ENCODE results near the gene BPIFA3. TPM values are rescaled to one million over a fixed set of nuclear protein-coding genes. Genes with fewer than 3 reads are reported as not detected.
A peak's percentile ranks its signal among the peaks of the same experiment; 100 is the strongest.

BPIFA3 gene
- total RNA-seq, 1 experiment from 2014 or later = not detected

DNA sequence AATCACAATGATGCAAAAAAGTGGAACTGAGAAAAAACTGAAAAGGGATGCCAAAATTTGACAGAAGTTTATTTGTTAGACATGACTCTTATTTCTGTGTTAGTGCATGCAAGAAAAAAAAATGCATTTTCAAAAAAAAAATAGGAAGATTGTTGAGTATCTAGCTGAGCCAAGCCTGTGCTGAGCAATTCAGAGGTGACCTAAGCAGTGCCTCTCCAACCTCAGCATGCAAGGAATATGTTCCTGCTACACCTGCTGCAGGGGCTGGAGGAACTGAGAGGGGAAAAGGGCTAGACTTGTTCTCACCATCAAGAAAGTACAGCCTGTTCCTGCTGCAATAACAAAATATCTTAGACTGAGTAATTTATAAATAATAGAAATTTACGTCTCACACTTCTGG, 25.2 kb upstream of the BPIFA3 start:
- no peak overlapping the region for H3K4me3 ChIP-seq
- H3K9me3 ChIP-seq (replicated peaks) = no peaks in the 10 kb centered on the region
- H3K27ac ChIP-seq = no peak overlapping the region
- no peaks in the 10 kb centered on the region for H3K4me1 ChIP-seq
- DNase-seq = no peak
- no peaks in the 10 kb centered on the region for H3K36me3 ChIP-seq
- peaks cover 9% of the 10 kb centered on the region for H3K27me3 ChIP-seq

DNA sequence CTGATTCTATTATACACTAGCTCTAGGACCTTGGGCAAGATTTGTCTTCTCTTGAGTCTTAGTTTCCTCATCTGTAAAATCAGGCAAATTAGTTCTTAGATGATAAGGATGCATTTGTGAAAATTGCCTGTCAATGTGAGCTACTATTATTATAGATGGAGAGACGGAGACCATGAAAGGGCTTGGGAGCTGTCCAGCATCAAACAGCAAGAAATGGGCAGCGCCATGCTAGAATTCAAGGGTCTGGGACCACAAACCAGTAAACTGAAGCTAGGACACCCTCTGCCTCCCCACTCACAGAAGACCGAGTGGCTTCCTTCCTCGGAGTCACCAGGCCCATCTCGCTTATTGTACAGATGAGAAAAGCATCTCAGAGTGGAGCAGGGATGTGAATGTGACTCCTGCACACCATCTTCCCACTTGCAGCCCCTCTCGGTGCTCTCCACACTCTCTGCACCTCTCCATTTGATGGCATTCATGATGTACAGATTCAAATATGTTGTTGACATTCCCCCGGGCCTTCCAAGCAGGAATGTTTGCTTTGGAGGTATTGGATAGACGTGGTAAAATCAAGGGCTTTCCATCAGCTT, 24.1 kb upstream of the BPIFA3 start:
- H3K4me3 ChIP-seq = no peak overlapping the region
- no peaks in the 10 kb centered on the region for H3K4me1 ChIP-seq
- no peak overlapping the region for H3K27ac ChIP-seq
- peaks cover 6% of the 10 kb centered on the region for H3K27me3 ChIP-seq
- DNase-seq = peak in 1 of 2 experiments; percentile 22
- no peaks in the 10 kb centered on the region for H3K9me3 ChIP-seq (replicated peaks)
- no peaks in the 10 kb centered on the region for H3K36me3 ChIP-seq

DNA sequence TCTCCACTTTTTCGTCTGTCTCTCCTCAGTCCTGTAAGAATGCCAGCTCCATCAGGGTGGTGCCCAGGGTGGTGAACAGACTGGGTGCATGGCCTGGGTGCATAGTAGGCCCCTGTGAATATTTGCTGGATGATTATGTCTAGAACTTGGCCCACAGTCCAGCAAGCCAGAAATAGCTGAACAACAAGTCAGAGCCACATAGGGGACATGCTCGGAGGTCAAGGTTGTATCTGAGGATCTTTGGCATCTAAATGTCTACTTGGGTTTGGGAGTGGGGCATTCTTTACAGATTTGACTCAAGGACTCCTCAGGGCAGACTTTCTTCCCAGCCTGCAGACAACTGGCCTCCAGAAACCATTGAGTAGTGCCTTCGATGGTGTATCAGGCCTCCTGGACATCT, 18.1 kb upstream of the BPIFA3 start:
- Histone ChIP-seq H3K4me3 (no peak overlapping the region), H3K4me1 (no peaks in the 10 kb centered on the region), H3K36me3 (no peaks in the 10 kb centered on the region), H3K27me3 (peaks cover 34% of the 10 kb centered on the region), H3K9me3 (replicated peaks) (no peaks in the 10 kb centered on the region), H3K27ac (no peak overlapping the region)
- no peak for DNase-seq

DNA sequence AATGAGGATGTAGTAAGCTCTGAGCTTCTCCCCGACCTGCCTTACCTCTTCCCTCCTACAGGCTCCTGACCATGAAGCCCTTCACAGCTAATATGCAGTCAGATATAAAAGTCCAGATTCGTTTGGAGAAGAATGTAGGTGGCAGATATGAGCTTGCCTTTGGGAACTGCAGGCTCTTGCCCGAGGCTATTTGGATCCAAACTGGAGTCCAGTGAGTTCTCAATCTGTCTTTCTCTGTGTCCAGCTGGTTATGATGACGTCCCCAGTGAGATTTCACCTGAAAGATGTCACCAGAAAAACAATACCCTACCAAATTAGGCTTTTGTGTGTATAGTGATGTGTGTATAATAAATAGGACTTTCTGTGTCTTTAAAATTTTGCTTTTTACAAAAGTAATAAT, 14.7 kb upstream of the BPIFA3 start:
- no peak for DNase-seq
- peaks cover 35% of the 10 kb centered on the region for H3K27me3 ChIP-seq
- H3K4me1 ChIP-seq = no peaks in the 10 kb centered on the region
- H3K27ac ChIP-seq = no peak overlapping the region
- H3K9me3 ChIP-seq (replicated peaks) = no peaks in the 10 kb centered on the region
- H3K36me3 ChIP-seq = no peaks in the 10 kb centered on the region
- no peak overlapping the region for H3K4me3 ChIP-seq

DNA sequence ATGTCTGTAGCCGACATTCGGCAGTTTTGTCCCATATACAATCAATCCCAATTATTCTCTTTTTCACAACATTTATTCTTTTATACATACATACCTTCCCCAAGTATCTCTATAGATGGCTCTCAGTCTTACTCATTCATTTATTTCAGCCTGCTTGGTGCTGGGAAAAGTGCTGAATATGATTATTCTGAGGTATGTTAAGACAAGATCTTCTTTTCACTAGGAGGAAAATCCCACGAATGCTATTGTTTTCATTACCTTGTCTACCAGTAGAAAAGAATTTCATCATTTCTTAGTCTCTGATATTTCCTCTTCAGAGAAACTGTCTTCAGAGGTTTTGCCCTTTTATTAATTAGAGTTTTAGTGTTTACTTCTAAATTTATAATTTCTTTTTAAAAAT, 13.7 kb upstream of the BPIFA3 start:
- Histone ChIP-seq H3K27me3 (peaks cover 35% of the 10 kb centered on the region), H3K4me1 (no peaks in the 10 kb centered on the region), H3K9me3 (replicated peaks) (no peaks in the 10 kb centered on the region), H3K27ac (no peak overlapping the region), H3K4me3 (no peak overlapping the region), H3K36me3 (no peaks in the 10 kb centered on the region)
- DNase-seq = no peak

DNA sequence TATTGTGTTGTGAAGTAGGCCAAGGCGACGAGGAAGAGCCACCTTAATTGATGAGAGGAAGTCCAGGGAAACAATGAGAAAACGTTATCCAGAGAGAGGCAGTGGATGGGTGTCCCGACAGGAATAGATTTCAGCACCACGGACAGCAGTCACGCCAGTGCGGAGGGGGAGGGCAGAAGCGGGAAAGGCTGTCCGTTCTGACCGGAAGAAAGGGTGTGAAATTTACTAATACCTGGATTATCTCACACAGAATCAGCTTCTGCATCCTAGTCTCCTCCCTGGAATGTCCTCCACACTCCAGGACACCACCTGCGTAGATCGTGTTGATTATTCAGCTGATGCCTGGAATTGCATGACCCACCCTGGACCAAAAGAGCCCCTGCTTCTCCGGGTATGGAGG, 7.4 kb upstream of the BPIFA3 start:
- Histone ChIP-seq H3K27me3 (peaks cover 2% of the 10 kb centered on the region; the same call in 1 of the 2 replicates), H3K27ac (no peak overlapping the region), H3K4me1 (no peaks in the 10 kb centered on the region), H3K36me3 (no peaks in the 10 kb centered on the region), H3K4me3 (no peak overlapping the region), H3K9me3 (replicated peaks) (no peaks in the 10 kb centered on the region)
- peak; percentile 88 to 92 for DNase-seq

DNA sequence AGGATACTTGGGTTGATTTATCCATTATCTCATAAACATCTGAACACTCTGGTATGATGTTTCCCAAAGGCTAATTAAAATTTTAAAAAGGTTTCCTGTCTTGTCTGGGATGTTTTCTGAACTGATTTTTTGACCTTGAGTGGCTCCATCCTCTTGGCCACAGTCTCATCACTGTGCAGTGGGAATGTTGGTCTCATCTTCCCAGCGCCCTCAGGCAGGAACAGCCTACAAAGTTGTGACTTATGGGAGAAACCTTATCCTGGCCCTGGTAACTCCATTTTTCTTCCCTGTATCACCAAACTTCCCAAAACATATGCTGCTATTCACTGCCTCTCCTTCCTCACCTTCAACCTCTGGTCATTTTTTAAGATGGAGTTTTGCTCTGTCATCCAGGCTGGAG, 6.8 kb upstream of the BPIFA3 start:
- H3K9me3 ChIP-seq (replicated peaks) = no peaks in the 10 kb centered on the region
- no peak overlapping the region for H3K4me3 ChIP-seq
- no peaks in the 10 kb centered on the region for H3K4me1 ChIP-seq
- H3K27me3 ChIP-seq = peaks cover 2% of the 10 kb centered on the region; the same call in 1 of the 2 replicates
- H3K36me3 ChIP-seq = no peaks in the 10 kb centered on the region
- H3K27ac ChIP-seq = no peak overlapping the region
- no peak for DNase-seq

DNA sequence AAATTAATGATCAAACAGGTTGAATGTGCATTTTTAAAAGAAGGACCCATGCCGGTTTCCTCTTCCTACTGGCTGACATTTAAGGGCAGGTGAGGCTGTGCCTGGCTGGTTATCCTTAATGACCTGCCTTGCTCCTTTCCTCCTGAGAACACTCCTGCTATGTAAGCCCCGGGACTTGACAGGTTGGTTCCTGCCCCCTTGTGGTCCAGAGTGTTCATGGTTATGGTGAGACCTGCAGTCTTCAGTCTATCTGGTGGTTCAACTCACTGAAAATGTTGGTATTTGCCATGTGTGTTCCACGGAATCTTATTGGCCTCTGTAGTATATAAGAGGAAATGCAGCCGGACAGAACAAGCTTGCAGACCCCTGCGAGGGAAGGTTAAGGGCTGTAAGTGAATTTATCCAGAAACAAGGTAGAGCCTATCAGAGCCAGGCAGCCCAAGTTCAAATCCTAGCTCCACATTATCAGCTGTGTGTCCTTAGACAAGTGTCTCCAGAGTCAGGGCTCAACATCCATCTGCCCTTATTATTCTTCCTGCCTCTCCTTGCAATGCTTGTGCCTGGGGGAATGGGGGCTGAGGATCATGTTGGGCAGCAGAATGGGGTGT, 5.2 kb upstream of the BPIFA3 start:
- Histone ChIP-seq H3K27ac (no peak overlapping the region), H3K4me3 (no peak overlapping the region), H3K27me3 (peaks cover 2% of the 10 kb centered on the region; the same call in 1 of the 2 replicates), H3K36me3 (no peaks in the 10 kb centered on the region), H3K4me1 (no peaks in the 10 kb centered on the region), H3K9me3 (replicated peaks) (no peaks in the 10 kb centered on the region)
- DNase-seq = peak; percentile 65 to 74

DNA sequence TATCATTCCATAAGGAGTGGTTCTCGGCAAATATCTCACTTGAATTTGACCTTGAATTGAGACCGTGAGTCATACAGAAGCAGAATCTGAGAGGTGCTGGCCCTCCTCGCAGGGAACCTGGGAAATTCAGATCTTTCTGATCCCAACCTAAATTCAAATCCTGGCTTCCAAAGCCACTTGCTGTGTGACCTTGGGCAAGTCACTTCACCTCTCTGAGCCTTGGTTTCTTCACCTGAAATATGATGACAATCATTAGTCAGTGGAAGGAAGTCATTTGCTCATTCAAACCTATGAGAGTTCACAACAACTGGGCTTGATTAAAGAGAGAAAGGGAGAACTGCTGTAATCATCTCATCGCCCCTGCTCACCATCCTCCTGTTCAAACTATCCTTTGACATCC, 7.2 kb downstream of the BPIFA3 start:
- peaks cover 15% of the 10 kb centered on the region for H3K27me3 ChIP-seq
- H3K36me3 ChIP-seq = no peaks in the 10 kb centered on the region
- no peak for DNase-seq
- no peak overlapping the region for H3K27ac ChIP-seq
- no peak overlapping the region for H3K4me3 ChIP-seq
- H3K4me1 ChIP-seq = no peaks in the 10 kb centered on the region
- H3K9me3 ChIP-seq (replicated peaks) = no peaks in the 10 kb centered on the region

DNA sequence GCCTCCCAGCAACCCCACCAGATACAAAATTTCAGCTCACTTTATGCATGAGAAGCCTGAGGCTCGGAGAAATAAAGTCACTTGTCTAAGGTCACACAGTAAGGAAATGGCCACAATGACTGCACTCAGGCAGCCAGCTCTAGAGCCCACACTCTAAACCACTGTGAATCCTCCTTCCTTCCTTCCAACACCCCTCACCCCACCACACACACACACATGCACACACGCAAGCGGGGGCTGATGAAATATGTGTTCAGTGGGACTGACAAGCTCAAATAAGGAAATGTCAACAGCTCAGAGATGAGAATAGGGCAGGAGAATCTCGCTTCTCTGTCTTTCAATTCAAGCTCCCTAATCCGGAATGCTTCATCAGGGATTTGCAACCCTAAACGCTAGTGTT, 12.7 kb downstream of the BPIFA3 start:
- no peaks in the 10 kb centered on the region for H3K9me3 ChIP-seq (replicated peaks)
- no peaks in the 10 kb centered on the region for H3K36me3 ChIP-seq
- peaks cover 9% of the 10 kb centered on the region; the same call in 1 of the 2 replicates for H3K27me3 ChIP-seq
- no peaks in the 10 kb centered on the region for H3K4me1 ChIP-seq
- no peak overlapping the region for H3K4me3 ChIP-seq
- H3K27ac ChIP-seq = no peak overlapping the region
- DNase-seq = no peak

DNA sequence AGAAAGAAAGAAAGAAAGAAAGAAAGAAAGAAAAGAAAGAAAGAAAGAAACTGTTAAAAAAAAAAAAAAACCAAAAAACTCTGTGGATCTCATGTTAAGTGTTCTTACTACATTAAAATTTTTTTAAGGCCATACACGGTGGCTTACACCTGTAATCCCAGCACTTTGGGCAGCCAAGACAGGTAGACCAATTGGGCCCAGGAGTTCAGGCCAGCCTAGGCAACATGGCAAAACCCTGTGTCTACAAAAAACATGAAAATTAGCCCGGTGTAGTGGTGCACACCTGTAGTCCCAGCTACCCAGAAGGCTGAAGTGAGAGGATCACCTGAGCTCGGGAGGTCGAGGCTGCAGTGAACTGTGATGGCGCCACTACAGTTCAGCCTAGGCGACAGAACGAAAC, 14.1 kb downstream of the BPIFA3 start:
- H3K27me3 ChIP-seq = peaks cover 11% of the 10 kb centered on the region; the same call in 1 of the 2 replicates
- H3K4me1 ChIP-seq = no peaks in the 10 kb centered on the region
- DNase-seq = no peak

DNA sequence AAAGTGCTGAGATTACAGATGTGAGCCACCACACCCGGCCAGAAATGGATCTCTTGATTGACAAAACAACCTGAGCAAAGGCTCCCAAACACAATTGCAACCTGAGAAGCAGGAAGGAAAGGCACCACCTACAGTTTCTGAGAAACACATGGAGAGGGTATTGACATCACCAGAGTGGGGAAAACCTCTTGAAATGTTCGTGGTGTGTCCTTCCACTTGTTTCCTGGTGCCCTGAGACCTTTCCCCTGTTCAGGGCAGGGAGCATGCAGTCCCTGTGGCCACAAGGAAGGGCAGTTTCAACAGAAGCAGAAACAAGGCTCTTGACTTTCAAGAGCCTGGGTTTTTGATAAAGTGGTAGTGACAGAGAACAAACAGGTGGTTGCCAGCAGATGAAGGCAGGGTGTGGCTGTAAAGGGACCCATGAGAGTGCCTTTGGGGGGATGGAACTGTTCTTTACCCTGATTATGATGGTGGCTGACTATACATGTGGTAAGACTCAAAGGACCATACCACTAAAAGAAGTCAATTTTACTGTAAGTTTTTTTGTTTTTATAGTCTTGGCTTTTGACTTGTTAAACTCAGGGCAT, 15.4 kb downstream of the BPIFA3 start:
- Histone ChIP-seq H3K9me3 (replicated peaks) (no peaks in the 10 kb centered on the region), H3K4me1 (no peaks in the 10 kb centered on the region), H3K36me3 (no peaks in the 10 kb centered on the region), H3K4me3 (no peak overlapping the region), H3K27ac (no peak overlapping the region), H3K27me3 (peaks cover 11% of the 10 kb centered on the region; the same call in 1 of the 2 replicates)
- DNase-seq = no peak

More for the DNA sequence above, 14.1 kb downstream of the BPIFA3 start:
- Histone ChIP-seq H3K9me3 (replicated peaks) (no peaks in the 10 kb centered on the region), H3K4me3 (no peak overlapping the region), H3K36me3 (no peaks in the 10 kb centered on the region), H3K27ac (no peak overlapping the region)

DNA sequence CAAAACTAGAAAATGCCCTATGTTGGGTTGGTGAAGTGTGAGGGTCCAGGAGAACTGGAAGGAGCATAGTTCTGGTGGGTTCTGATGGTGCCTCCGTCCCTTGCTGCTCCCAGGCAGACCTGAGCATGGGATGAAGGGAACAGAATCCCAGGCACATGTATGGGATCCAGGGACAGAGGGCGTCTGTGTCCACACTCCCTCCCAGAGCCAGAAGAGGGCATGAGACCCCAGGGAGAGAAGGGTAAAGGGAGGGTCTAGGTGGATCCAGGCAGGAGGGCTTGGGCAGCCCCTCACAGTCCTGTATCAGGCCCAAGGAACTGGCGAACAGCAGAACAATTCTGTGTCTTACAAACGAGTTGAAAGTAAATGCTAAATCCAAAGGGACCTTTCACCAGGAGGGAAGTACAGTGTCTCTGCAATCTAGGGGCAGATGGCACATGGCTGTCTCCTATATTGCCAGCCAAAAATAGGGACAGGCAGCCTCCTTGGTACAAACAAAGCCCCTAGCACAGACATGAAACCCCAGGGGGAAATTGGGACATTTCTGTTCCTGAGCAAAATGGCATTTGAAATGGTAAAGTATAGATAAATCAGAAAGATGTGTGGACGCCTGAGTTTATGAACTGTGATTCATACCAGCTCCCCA, 16.1 kb downstream of the BPIFA3 start:
- DNase-seq = peak in 1 of 2 experiments; percentile 27
- Histone ChIP-seq H3K9me3 (replicated peaks) (no peaks in the 10 kb centered on the region), H3K4me3 (no peak overlapping the region), H3K27me3 (peaks cover 11% of the 10 kb centered on the region; the same call in 1 of the 2 replicates), H3K36me3 (no peaks in the 10 kb centered on the region), H3K4me1 (no peaks in the 10 kb centered on the region), H3K27ac (no peak overlapping the region)

DNA sequence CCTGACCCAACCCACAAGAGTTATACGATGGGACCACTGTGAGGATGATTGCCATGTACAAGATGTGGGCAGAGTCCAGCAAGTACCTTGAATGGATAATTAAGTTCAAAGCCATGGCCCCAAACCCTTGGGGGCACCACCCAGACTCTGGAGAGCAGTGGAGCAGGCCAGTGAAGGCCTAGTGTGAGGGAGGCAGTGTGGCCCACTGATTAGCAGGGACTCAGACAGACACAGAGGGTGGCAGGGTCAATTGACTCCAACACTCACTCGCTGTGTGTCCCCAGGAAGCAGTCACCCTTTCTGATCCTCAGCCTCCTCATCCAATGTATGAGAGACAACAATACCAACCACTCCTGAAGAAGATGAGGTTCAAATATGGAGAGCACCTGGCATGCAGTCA, 16.9 kb downstream of the BPIFA3 start:
- no peak for DNase-seq
- no peaks in the 10 kb centered on the region for H3K4me1 ChIP-seq
- H3K27me3 ChIP-seq = peaks cover 11% of the 10 kb centered on the region; the same call in 1 of the 2 replicates
- H3K27ac ChIP-seq = no peak overlapping the region
- H3K4me3 ChIP-seq = no peak overlapping the region
- H3K36me3 ChIP-seq = no peaks in the 10 kb centered on the region
- H3K9me3 ChIP-seq (replicated peaks) = no peaks in the 10 kb centered on the region

DNA sequence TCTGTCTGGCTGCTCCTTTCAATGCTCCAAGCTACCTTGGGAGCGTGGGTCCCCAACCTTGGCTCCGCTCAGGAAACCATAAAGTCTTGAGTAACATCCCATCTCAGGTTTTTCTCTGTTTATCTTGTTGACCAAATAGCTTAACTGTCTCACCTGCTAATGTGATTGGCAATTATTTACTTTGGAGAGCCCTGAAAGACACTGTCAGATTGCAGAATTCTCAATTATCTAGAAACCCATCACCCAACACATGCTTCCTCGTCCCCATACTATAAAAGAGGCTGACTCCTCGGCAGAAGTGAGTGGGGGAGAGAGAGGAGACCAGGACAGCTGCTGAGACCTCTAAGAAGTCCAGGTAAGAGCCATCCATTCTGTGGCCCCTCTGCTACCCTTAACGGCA, 18.5 kb downstream of the BPIFA3 start, which contains the start of gene BPIFA1:
BPIFA1 (plus strand) TSS at position 301 of the 400 bp plus-strand sequence. CDS start 1,716 bp downstream, outside the sequence.
- H3K4me3 ChIP-seq = no peak within 1 kb of the TSS
- H3K27ac ChIP-seq = no peak within 1 kb of the TSS
- H3K27me3 ChIP-seq = peaks cover 7% of the 10 kb centered on the region; the same call in 1 of the 2 replicates
- H3K9me3 ChIP-seq (replicated peaks) = no peaks in the 10 kb centered on the region
- no peak for DNase-seq
- no peaks in the 10 kb centered on the region for H3K4me1 ChIP-seq
- H3K36me3 ChIP-seq = no peaks in the 10 kb centered on the region

Data from SJCRH30 (cell line).